Measurements from ENCODE around the gene KIF4B.

- TF ChIP-seq CTCF (IDR thresholded peaks at IDR 0.05) (no peak), EP300 (IDR thresholded peaks at IDR 0.05) (no peak)
These were observed 1.7 kb downstream of the KIF4B start for GRCh38 chr5:155015239-155015638.

Measured in gastroesophageal sphincter (tissue), 3 donors.